Panc1 (cell line): ENCODE results near the gene HCN3. TPM values are rescaled to one million over a fixed set of nuclear protein-coding genes. Genes with fewer than 3 reads are reported as not detected.
A peak's percentile ranks its signal among the peaks of the same experiment; 100 is the strongest.

ENCODE experiments used
- ATAC-seq: fragments of 200-7000 bp; cut with Tn5 transposase; 2 replicates; pipeline ENCODE4 v1.9.1; 2020; ENCODE audit warnings: mild to moderate bottlenecking, moderate library complexity
- BruUV-seq: library from RNA; stranded (reverse); fragments of 400-500 nt; replicated peaks from 2 replicates; lab custom pipeline; 2021; lab: Mats Ljungman, UMichigan
- CTCF ChIA-PET: fragments of 300-600 bp; sonication (Branson Sonifier 250); formaldehyde crosslinking; loops from one replicate; lab custom pipeline; 2022; ENCODE audit warnings: antibody characterized with exemption; lab: Charles Lee
- POLR2A ChIA-PET: fragments of 300-600 bp; sonication (Branson Sonifier 250); formaldehyde crosslinking; loops from one replicate; lab custom pipeline; 2022; ENCODE audit warnings: antibody characterized with exemption; lab: Charles Lee
- DNase-seq: peaks from one replicate; pipeline ENCODE4 v3.0.0-alpha.2; 2010; ENCODE audit warnings: low read depth, low spot score
- H3K27ac ChIP-seq: 2 replicates; pipeline ENCODE4 v1.5.1; 2011; ENCODE audit warnings: mild to moderate bottlenecking, low read length, inconsistent platforms
- H3K27me3 ChIP-seq: fragments of 200-500 bp; sonication (Bioruptor generic); 2 replicates; pipeline ENCODE4 v1.6.0; 2014; ENCODE audit warnings: low read length, inconsistent platforms; ENCODE audit not compliant: control insufficient read depth, insufficient read depth
- H3K36me3 ChIP-seq: fragments of 200-500 bp; sonication (Bioruptor generic); 2 replicates; pipeline ENCODE4 v1.5.1; 2014; ENCODE audit warnings: inconsistent platforms, mild to moderate bottlenecking, low read length, moderate library complexity; ENCODE audit not compliant: control insufficient read depth, insufficient read depth
- H3K4me1 ChIP-seq: 2 replicates; pipeline ENCODE4 v1.5.1; 2011; ENCODE audit warnings: inconsistent platforms, mild to moderate bottlenecking, low read length, moderate library complexity; ENCODE audit not compliant: control insufficient read depth, insufficient read depth
- H3K4me3 ChIP-seq, 2 experiments: 2 replicates each; pipeline ENCODE4 v1.5.1; 2011 to 2012; ENCODE audit warnings: low read depth in 2 of 2, low read length in 2 of 2, mild to moderate bottlenecking in 2 of 2, inconsistent platforms in 1 of 2, moderate library complexity in 1 of 2
- H3K9me3 ChIP-seq: fragments of 200-500 bp; sonication (Bioruptor generic); 2 replicates; pipeline ENCODE4 v1.5.1; 2014; ENCODE audit warnings: low read depth, mild to moderate bottlenecking, inconsistent platforms, low read length, moderate library complexity; ENCODE audit not compliant: control insufficient read depth, insufficient read depth
- CTCF ChIP-seq: fragments of 450-650 bp; IDR thresholded peaks from 2 replicates; pipeline ENCODE4 v1.5.1; 2017; ENCODE audit warnings: mild to moderate bottlenecking
- POLR2AphosphoS5 ChIP-seq: IDR thresholded peaks from 2 replicates; pipeline ENCODE4 v1.6.1; 2012; ENCODE audit warnings: mild to moderate bottlenecking, low read depth, low read length, moderate library complexity
- REST ChIP-seq, 2 experiments: IDR thresholded peaks; 2 replicates each; pipeline ENCODE4 v1.6.1; 2011 to 2012; ENCODE audit warnings: low read depth in 2 of 2, control low read depth in 1 of 2, low read length in 1 of 2, mild to moderate bottlenecking in 1 of 2, moderate library complexity in 1 of 2; ENCODE audit not compliant: insufficient read depth in 1 of 2
- SIN3A ChIP-seq: IDR thresholded peaks from 2 replicates; pipeline ENCODE4 v1.6.1; 2012; ENCODE audit warnings: low read depth, mild to moderate bottlenecking, low read length, moderate library complexity, borderline replicate concordance; ENCODE audit not compliant: insufficient read depth
- TCF7L2 ChIP-seq: IDR thresholded peaks from 2 replicates; pipeline ENCODE4 v1.6.1; 2011; ENCODE audit warnings: mild to moderate bottlenecking, low read depth, low read length, inconsistent platforms
- in situ Hi-C: cut with HindIII; loops from 2 replicates; pipeline ENCODE4 v1.10.0; 2016; ENCODE audit warnings: low sequenced_read_pairs, low pct_unique_long_range_greater_than_20kb
- intact Hi-C: fragments of 100-400 bp; cut with micrococcal nuclease; formaldehyde crosslinking; loops from one replicate; pipeline ENCODE4 v1.10.0; 2022; ENCODE audit not compliant: unreplicated experiment
- total RNA-seq: library from RNA; stranded (reverse); gene quantifications from one replicate; pipeline ENCODE4 v1.2.1, GENCODE V29; 2021; ENCODE audit not compliant: unreplicated experiment

HCN3 gene
- total RNA-seq, 1 experiment from 2014 or later = 7.8 TPM

GRCh38 chr1:155307247-155307740 is 30.0 kb downstream of the HCN3 start:
- BruUV-seq = no TSS peak
- ChIA-PET CTCF (interaction anchor here (0.5 to 2.1 kb wide), 3 partner anchors 9 to 56 kb away, joined by 3 to 16 read pairs (median 8); no protein-coding TSS in a partner anchor), POLR2A (interaction anchor here (0.6 kb wide), 1 partner anchor 546 kb away, joined by 4 read pairs; no protein-coding TSS in a partner anchor)
- Histone ChIP-seq H3K36me3 (peaks cover 7% of the 10 kb centered on the region; the same call in 1 of the 2 replicates), H3K4me1 (peaks cover 9% of the 10 kb centered on the region; the same call in 1 of the 2 replicates), H3K4me3 (no peak overlapping the region), H3K27ac (peak overlapping the region; percentile 97), H3K27me3 (no peaks in the 10 kb centered on the region), H3K9me3 (no peaks in the 10 kb centered on the region)
- DNase-seq (no peak), ATAC-seq (no peak)
- in situ Hi-C loops = no loop called here
- no peak for TF ChIP-seq TCF7L2
- no peak for TF ChIP-seq REST (IDR thresholded peaks at IDR 0.05; ENCODE audit: insufficient read depth in 1 of 2, low read depth in 2 of 2, low read length in 1 of 2)
- TF ChIP-seq POLR2AphosphoS5 = no peak
- intact Hi-C loops = no loop called here

DNA sequence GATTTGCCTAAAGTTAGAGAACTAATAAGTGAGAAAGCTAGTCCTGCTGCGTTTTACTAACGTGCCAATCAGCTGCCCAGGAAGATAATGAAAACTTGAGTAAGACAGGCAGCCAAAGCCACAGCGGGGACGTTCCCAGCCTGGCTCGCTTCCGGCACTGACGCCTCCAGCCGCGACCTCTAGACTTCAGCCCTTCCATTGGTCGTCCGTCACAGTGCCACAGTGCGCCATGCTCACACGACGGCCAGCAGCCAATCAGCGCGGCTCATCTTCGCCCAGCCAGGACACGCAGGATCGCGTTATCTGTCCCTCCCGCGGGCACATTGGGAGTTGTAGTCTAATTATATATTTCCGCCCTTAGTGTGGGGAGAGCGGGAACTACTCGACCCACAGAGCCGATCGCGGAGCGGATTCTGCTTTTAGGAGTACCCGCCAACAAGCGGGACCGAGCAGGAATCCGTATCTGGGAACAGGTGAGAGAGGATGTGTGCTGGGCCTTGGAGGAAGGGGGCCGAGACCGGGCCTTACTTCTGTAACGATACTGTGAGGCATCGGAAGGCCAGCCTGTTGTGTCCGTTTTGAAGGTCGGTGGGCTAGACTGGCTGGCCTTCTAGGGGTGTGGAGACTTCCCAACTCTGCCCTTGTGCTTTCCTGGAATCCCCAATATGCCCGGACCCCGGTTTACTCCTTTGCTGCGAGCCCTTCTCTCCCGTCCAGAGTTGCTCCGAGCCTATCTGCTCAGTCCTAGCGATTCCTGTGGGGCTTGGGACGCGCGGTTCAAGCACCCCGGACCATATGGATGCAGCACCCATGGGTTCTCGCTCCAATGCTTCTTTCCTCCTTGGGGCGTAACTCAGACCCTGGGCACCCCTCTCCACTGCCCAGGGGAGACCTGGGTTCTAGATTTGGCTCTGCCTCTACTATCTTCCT is 31.5 kb downstream of the HCN3 start, which contains the start of gene FDPS:
Gene FDPS (plus strand): TSS at position 374 of the 930 bp plus-strand sequence. CDS start 924 bp downstream, outside the sequence.
- POLR2A ChIA-PET = interaction anchor here (0.6 kb wide), 1 partner anchor 1361 kb away, joined by 12 read pairs; no protein-coding TSS in a partner anchor
- Histone ChIP-seq H3K4me1 (peaks cover 9% of the 10 kb centered on the region; the same call in 1 of the 2 replicates), H3K27ac (peak within 1 kb of the TSS; percentile 97), H3K9me3 (no peaks in the 10 kb centered on the region), H3K4me3 (peak within 1 kb of the TSS; percentile 99), H3K36me3 (peaks cover 7% of the 10 kb centered on the region; the same call in 1 of the 2 replicates), H3K27me3 (no peaks in the 10 kb centered on the region)
- BruUV-seq = TSS peak; percentile 97
- CTCF ChIA-PET = interaction anchor here (0.6 to 2.1 kb wide), 3 partner anchors 8 to 292 kb away, joined by 4 to 16 read pairs (median 5); no protein-coding TSS in a partner anchor
- intact Hi-C loops = no loop called here
- ATAC-seq = peak; percentile 99
- in situ Hi-C loops = no loop called here
- DNase-seq = peak; percentile 96
- TF ChIP-seq REST (IDR thresholded peaks at IDR 0.05; ENCODE audit: insufficient read depth in 1 of 2, low read depth in 2 of 2, low read length in 1 of 2) (peak in 1 of 2 experiments; percentile 28; a peak in 1 of 4 replicates), TCF7L2 (peak; percentile 80), CTCF (no peak), SIN3A (peak; percentile 80; the same call in 1 of the 2 replicates), POLR2AphosphoS5 (peak; percentile 91)
